Ureter (tissue), 1 donor: ENCODE data around the gene FAM98B. TPM values are rescaled to one million over a fixed set of nuclear protein-coding genes. Genes with fewer than 3 reads are reported as not detected.

Experiments
- total RNA-seq: library from RNA; stranded (reverse); gene quantifications from one replicate; pipeline ENCODE4 v1.2.4, GENCODE V29; 2023
- donor health status: DM: yes; HTN: yes; CAD: no.

FAM98B gene
- total RNA-seq, 1 donor from 2014 or later = 19.4 TPM

Other genes with a start within 250 kb of the FAM98B start
- 22.5 TPM for gene SPRED1, start 201.3 kb upstream of the FAM98B start, total RNA-seq
- 1.8 TPM for gene RASGRP1, start 110.7 kb downstream of the FAM98B start, total RNA-seq